Endothelial cell of umbilical vein (primary cell): Measurements from ENCODE around the gene IL17RB. TPM values are rescaled to one million over a fixed set of nuclear protein-coding genes. Genes with fewer than 3 reads are reported as not detected.

Experiments
- BruUV-seq: library from RNA; stranded (reverse); fragments of 400-500 nt; replicated peaks from 2 replicates; lab custom pipeline; 2021; lab: Mats Ljungman, UMichigan
- CTCF ChIA-PET: fragments of 300-600, 350-600 bp; sonication (Branson Sonifier 250); formaldehyde crosslinking; loops from one replicate; lab custom pipeline; 2021; ENCODE audit warnings: antibody characterized with exemption, inconsistent platforms; lab: Charles Lee
- POLR2A ChIA-PET: fragments of 300-600, 350-600 bp; sonication (Branson Sonifier 250); formaldehyde crosslinking; loops from one replicate; lab custom pipeline; 2021; ENCODE audit warnings: antibody characterized with exemption, inconsistent platforms; lab: Charles Lee
- DNase-seq: peaks from one replicate; pipeline ENCODE4 v3.0.0-alpha.2; 2011; ENCODE audit warnings: low read depth, low spot score
- FAIRE-seq: peaks from 2 replicates; lab custom pipeline; 2011; peaks lifted over from hg19 to GRCh38; lab: Jason Lieb, UNC
- H2AFZ ChIP-seq: 2 replicates; pipeline ENCODE4 v1.6.0; 2012; ENCODE audit warnings: low read depth, low read length, control low read depth, inconsistent platforms
- H3K27ac ChIP-seq: 2 replicates; pipeline ENCODE4 v1.5.1; 2011; ENCODE audit warnings: low read depth, mild to moderate bottlenecking, control low read depth, low read length, moderate library complexity; ENCODE audit not compliant: insufficient read depth
- H3K27me3 ChIP-seq, 2 experiments: 2 replicates each; pipeline versions ENCODE4 v1.6.0 to v1.6.1; 2011; ENCODE audit warnings: low read length in 2 of 2, mixed read lengths in 1 of 2; ENCODE audit not compliant: control insufficient read depth in 2 of 2, insufficient read depth in 2 of 2
- H3K36me3 ChIP-seq, 2 experiments: 2 replicates in 1 of 2; 3 replicates in 1 of 2; pipeline ENCODE4 v1.5.1; 2011; ENCODE audit warnings: low read length in 2 of 2, mild to moderate bottlenecking in 1 of 2, moderate library complexity in 1 of 2; ENCODE audit not compliant: control insufficient read depth in 2 of 2, insufficient read depth in 2 of 2; ENCODE audit errors: extremely low read depth in 1 of 2
- H3K4me1 ChIP-seq: 3 replicates; pipeline ENCODE4 v1.5.1; 2011; ENCODE audit warnings: mild to moderate bottlenecking, low read length; ENCODE audit not compliant: control insufficient read depth, insufficient read depth; ENCODE audit errors: extremely low read depth
- H3K4me2 ChIP-seq: 2 replicates; pipeline ENCODE4 v1.6.1; 2011; ENCODE audit warnings: low read length, control low read depth, mixed read lengths; ENCODE audit not compliant: insufficient read depth
- H3K4me3 ChIP-seq, 3 experiments: fragments of 200-600 bp in 1 of 3; sonication (generic), shearing (Covaris generic) in 1 of 3; replicated peaks in 1 of 3; 2 replicates each; pipeline ENCODE4 v1.5.1; 2011 to 2016; ENCODE audit warnings: control low read depth in 3 of 3, low read length in 3 of 3, mild to moderate bottlenecking in 2 of 3, inconsistent platforms in 1 of 3, low read depth in 1 of 3, moderate library complexity in 1 of 3; ENCODE audit not compliant: insufficient read depth in 1 of 3
- H3K79me2 ChIP-seq: 2 replicates; pipeline ENCODE4 v1.6.0; 2012; ENCODE audit warnings: low read length, inconsistent platforms; ENCODE audit not compliant: control insufficient read depth, insufficient read depth
- H3K9ac ChIP-seq: replicated peaks from 2 replicates; pipeline ENCODE3; 2011; ENCODE audit warnings: low read length, control low read depth; ENCODE audit not compliant: insufficient read depth; ENCODE audit errors: extremely low read depth
- H3K9me1 ChIP-seq: replicated peaks from 3 replicates; pipeline ENCODE4 v1.6.0; 2011; ENCODE audit warnings: mild to moderate bottlenecking, low read length; ENCODE audit not compliant: control insufficient read depth, insufficient read depth; ENCODE audit errors: extremely low read depth
- H3K9me3 ChIP-seq: replicated peaks from 2 replicates; pipeline ENCODE4 v1.5.1; 2012; ENCODE audit warnings: low read length, inconsistent platforms; ENCODE audit not compliant: control insufficient read depth, insufficient read depth
- H4K20me1 ChIP-seq: replicated peaks from 2 replicates; pipeline ENCODE3; 2011; ENCODE audit warnings: mild to moderate bottlenecking, low read length; ENCODE audit not compliant: control insufficient read depth, insufficient read depth; ENCODE audit errors: extremely low read depth
- CTCF ChIP-seq, 2 donors: IDR thresholded peaks; 1 replicate in 1 of 2; 2 replicates in 1 of 2; pipeline ENCODE4 v1.5.1; 2011; ENCODE audit warnings: low read length in 2 of 2, mild to moderate bottlenecking in 2 of 2, moderate library complexity in 2 of 2, control low read depth in 1 of 2, inconsistent platforms in 1 of 2, low read depth in 1 of 2; ENCODE audit not compliant: insufficient read depth in 1 of 2; ENCODE audit errors: extremely low read depth in 1 of 2
- EZH2 ChIP-seq: IDR thresholded peaks from 2 replicates; pipeline ENCODE4 v1.6.1; 2012; ENCODE audit warnings: borderline replicate concordance, low read depth, mild to moderate bottlenecking, moderate library complexity, low read length, inconsistent platforms; ENCODE audit not compliant: severe bottlenecking
- FOS ChIP-seq: IDR thresholded peaks from 2 replicates; pipeline ENCODE4 v1.6.1; 2011; ENCODE audit warnings: mild to moderate bottlenecking, low read length, moderate library complexity, borderline replicate concordance; ENCODE audit not compliant: insufficient read depth
- GATA2 ChIP-seq: IDR thresholded peaks from 2 replicates; pipeline ENCODE4 v1.7.0; 2011; ENCODE audit warnings: low read depth, mild to moderate bottlenecking, moderate library complexity, mixed read lengths, low read length; ENCODE audit not compliant: insufficient read length, insufficient read depth
- JUN ChIP-seq: IDR thresholded peaks from 2 replicates; pipeline ENCODE4 v1.6.1; 2011; ENCODE audit warnings: borderline replicate concordance, low read depth; ENCODE audit not compliant: insufficient read length, insufficient read depth
- MAX ChIP-seq: IDR thresholded peaks from 2 replicates; pipeline ENCODE4 v1.6.1; 2011; ENCODE audit not compliant: insufficient read depth, insufficient read length
- MYC ChIP-seq: IDR thresholded peaks from one replicate; pipeline ENCODE4 v1.6.1; 2011; ENCODE audit warnings: mild to moderate bottlenecking, low read depth, low read length
- POLR2A ChIP-seq: IDR thresholded peaks from 2 replicates; pipeline ENCODE4 v1.6.1; 2012; ENCODE audit warnings: low read depth, mild to moderate bottlenecking, control low read depth, low read length
- POLR2AphosphoS5 ChIP-seq: IDR thresholded peaks from 2 replicates; pipeline ENCODE4 v1.6.1; 2012; ENCODE audit warnings: low read depth, mild to moderate bottlenecking, control low read depth, low read length, moderate library complexity; ENCODE audit not compliant: insufficient read depth
- dilution Hi-C: fragments of 300-500 bp; cut with MboI; formaldehyde crosslinking; loops from one replicate; pipeline ENCODE4 v1.15.0; 2019; ENCODE audit warnings: low sequenced_read_pairs; ENCODE audit not compliant: extremely low pct_ligation_motif_present
- intact Hi-C: fragments of 100-400 bp; cut with micrococcal nuclease; formaldehyde crosslinking; loops from one replicate; pipeline ENCODE4 v1.10.0; 2022
- polyA plus RNA-seq, 4 experiments: library from polyadenylated mRNA; depleted of rRNA in 3 of 4; stranded (reverse) in 3 of 4; unstranded in 1 of 4; fragments of >200 nt; gene quantifications; 2 replicates each; pipeline versions ENCODE4 v1.2.1 to v1.2.3, GENCODE V29; 2011 to 2012; ENCODE audit warnings: missing spikeins in 1 of 4
- total RNA-seq: library from RNA; stranded (reverse); gene quantifications from 2 replicates; pipeline ENCODE4 v1.2.3, GENCODE V29; 2021

IL17RB gene
- total and polyA plus RNA-seq, 2 donors (not counting 3 experiments of a cell fraction or from before 2014, with no cell fraction given), result 0.04 TPM; not detected in 1

- no peak for TF ChIP-seq MYC
- no peak for TF ChIP-seq EZH2
- TF ChIP-seq JUN, result no peak
- no peak for TF ChIP-seq POLR2A
- no peak for TF ChIP-seq FOS
- no peak for TF ChIP-seq CTCF (IDR thresholded peaks at IDR 0.05; ENCODE audit: extremely low read depth in 1 of 2, insufficient read depth in 1 of 2, low read depth in 1 of 2, low read length in 2 of 2)
- TF ChIP-seq POLR2AphosphoS5, result no peak
- TF ChIP-seq GATA2, result no peak
- TF ChIP-seq MAX, result no peak
- ChIA-PET CTCF (no interaction called here), POLR2A (no interaction called here)
- BruUV-seq, result no TSS peak
- Histone ChIP-seq H3K4me3 (no peak overlapping the region), H3K4me2 (no peak overlapping the region), H3K4me1 (no peaks in the 10 kb centered on the region), H2AFZ (no peak overlapping the region), H3K9me1 (no peaks in the 10 kb centered on the region), H3K9ac (no peak overlapping the region), H3K9me3 (no peaks in the 10 kb centered on the region), H3K27ac (no peak overlapping the region), H3K27me3 (peaks cover under 1 to 18% of the 10 kb centered on the region in 2 experiments), H4K20me1 (no peaks in the 10 kb centered on the region), H3K79me2 (no peaks in the 10 kb centered on the region), H3K36me3 (no peaks in the 10 kb centered on the region)
- FAIRE-seq, result no peak
- intact Hi-C loops (no loop called here), dilution Hi-C loops (no loop called here)
- DNase-seq, result no peak
Observed at GRCh38 chr3:53902711-53903110, 56.3 kb downstream of the IL17RB start.
